HCT116 (cell line): ENCODE data around the gene KIAA0232. TPM values are rescaled to one million over a fixed set of nuclear protein-coding genes. Genes with fewer than 3 reads are reported as not detected.

Source experiments
- ATAC-seq: fragments of 200-7000 bp; cut with Tn5 transposase; 2 replicates; pipeline ENCODE4 v1.9.1; 2020; ENCODE audit warnings: mild to moderate bottlenecking, moderate library complexity
- BruUV-seq: library from RNA; stranded (reverse); fragments of 400-500 nt; replicated peaks from 2 replicates; lab custom pipeline; 2021; lab: Mats Ljungman, UMichigan
- CTCF ChIA-PET: fragments of 300-600 bp; sonication (Branson Sonifier 250); formaldehyde crosslinking; loops from one replicate; lab custom pipeline; 2021; ENCODE audit warnings: antibody characterized with exemption; lab: Charles Lee
- POLR2A ChIA-PET: fragments of 300-600, 350-600 bp; sonication (Branson Sonifier 250); formaldehyde crosslinking; loops from one replicate; lab custom pipeline; 2021; ENCODE audit warnings: antibody characterized with exemption; lab: Charles Lee
- RAD21 ChIA-PET, 2 experiments: fragments of 300-600 bp; sonication (Branson Sonifier 250); formaldehyde crosslinking; loops; one replicate each; lab custom pipeline; 2023; ENCODE audit warnings: low total read pairs in 2 of 2; ENCODE audit not compliant: uncharacterized antibody in 2 of 2, unreplicated experiment in 2 of 2, low non-redundant PET in 1 of 2; lab: Charles Lee
- DNase-seq: peaks from one replicate; pipeline ENCODE4 v3.0.0-alpha.2; 2010; ENCODE audit warnings: low read depth, low spot score
- H2AFZ ChIP-seq: fragments of 200-600 bp; shearing (Covaris generic), sonication (generic); 2 replicates; pipeline ENCODE4 v1.6.1; 2017; ENCODE audit warnings: low read depth, mixed run types, mixed read lengths, antibody characterized with exemption, low read length; ENCODE audit not compliant: poor library complexity, severe bottlenecking
- H3K27ac ChIP-seq: 2 replicates; pipeline ENCODE4 v1.5.1; 2012; ENCODE audit warnings: low read depth, low read length
- H3K27me3 ChIP-seq: fragments of 200-600 bp; sonication (generic); 2 replicates; pipeline ENCODE4 v1.6.1; 2016; ENCODE audit warnings: mixed run types, low read length, mixed read lengths; ENCODE audit not compliant: insufficient read depth
- H3K36me3 ChIP-seq, 2 experiments: fragments of 200-500 bp in 1 of 2; fragments of 200-600 bp in 1 of 2; sonication (Bioruptor generic) in 1 of 2; sonication (generic) in 1 of 2; 2 replicates each; pipeline versions ENCODE4 v1.5.1 to v1.6.1; 2014 to 2016; ENCODE audit warnings: low read length in 2 of 2, inconsistent platforms in 1 of 2, mixed read lengths in 1 of 2, mixed run types in 1 of 2; ENCODE audit not compliant: insufficient read depth in 2 of 2, control insufficient read depth in 1 of 2
- H3K4me1 ChIP-seq, 2 experiments: fragments of 200-600 bp in 1 of 2; sonication (generic) in 1 of 2; 2 replicates each; pipeline versions ENCODE4 v1.5.1 to v1.6.1; 2012 to 2017; ENCODE audit warnings: low read length in 2 of 2, inconsistent platforms in 1 of 2, mild to moderate bottlenecking in 1 of 2, mixed read lengths in 1 of 2, mixed run types in 1 of 2, moderate library complexity in 1 of 2; ENCODE audit not compliant: insufficient read depth in 2 of 2, control insufficient read depth in 1 of 2
- H3K4me2 ChIP-seq: fragments of 200-600 bp; sonication (generic); 2 replicates; pipeline ENCODE4 v1.6.1; 2017; ENCODE audit warnings: mixed run types, low read length, mixed read lengths
- H3K4me3 ChIP-seq, 2 experiments: fragments of 200-600 bp in 1 of 2; sonication (generic) in 1 of 2; replicated peaks in 1 of 2; 2 replicates each; pipeline ENCODE4 v1.5.1; 2011 to 2016; ENCODE audit warnings: low read length in 2 of 2, control low read depth in 1 of 2, low read depth in 1 of 2, mild to moderate bottlenecking in 1 of 2, mixed read lengths in 1 of 2, mixed run types in 1 of 2
- H3K79me2 ChIP-seq: fragments of 200-600 bp; sonication (generic); 2 replicates; pipeline ENCODE4 v1.6.1; 2017; ENCODE audit warnings: mild to moderate bottlenecking, mixed run types, low read length, moderate library complexity, mixed read lengths; ENCODE audit not compliant: insufficient read depth
- H3K9ac ChIP-seq: fragments of 200-600 bp; sonication (generic); 2 replicates; pipeline ENCODE4 v1.6.1; 2016; ENCODE audit warnings: low read length, mixed read lengths
- H3K9me2 ChIP-seq: fragments of 200-600 bp; sonication (generic), shearing (Covaris generic); 2 replicates; pipeline ENCODE4 v1.6.1; 2017; ENCODE audit warnings: mixed run types, mild to moderate bottlenecking, moderate library complexity; ENCODE audit not compliant: insufficient read depth
- H3K9me3 ChIP-seq, 2 experiments: fragments of 200-500 bp in 1 of 2; fragments of 200-600 bp in 1 of 2; sonication (Bioruptor generic) in 1 of 2; sonication (generic) in 1 of 2; 2 replicates each; pipeline ENCODE4 v1.6.1; 2014 to 2017; ENCODE audit warnings: low read length in 2 of 2, mixed read lengths in 2 of 2, inconsistent platforms in 1 of 2, low read depth in 1 of 2, mild to moderate bottlenecking in 1 of 2, mixed run types in 1 of 2, moderate library complexity in 1 of 2; ENCODE audit not compliant: control insufficient read depth in 1 of 2, insufficient read depth in 1 of 2
- H4K20me1 ChIP-seq: fragments of 200-600 bp; sonication (generic), shearing (Covaris generic); 2 replicates; pipeline ENCODE4 v1.6.1; 2017; ENCODE audit warnings: mixed run types, mild to moderate bottlenecking, moderate library complexity; ENCODE audit not compliant: insufficient read depth
- CBX3 ChIP-seq: IDR thresholded peaks from 2 replicates; pipeline ENCODE4 v1.6.1; 2012; ENCODE audit warnings: low read depth
- CEBPB ChIP-seq: IDR thresholded peaks from 2 replicates; pipeline ENCODE4 v1.6.1; 2012; ENCODE audit warnings: low read depth
- EGR1 ChIP-seq: IDR thresholded peaks from 2 replicates; pipeline ENCODE4 v1.6.1; 2012; ENCODE audit warnings: low read depth
- ELF1 ChIP-seq: IDR thresholded peaks from 2 replicates; pipeline ENCODE4 v1.6.1; 2012; ENCODE audit warnings: low read depth, borderline replicate concordance
- EZH2 ChIP-seq: fragments of 200-600 bp; sonication (generic); IDR thresholded peaks from 2 replicates; pipeline ENCODE4 v1.6.1; 2017; ENCODE audit warnings: antibody characterized with exemption, mixed run types
- POLR2A ChIP-seq: IDR thresholded peaks from 2 replicates; pipeline ENCODE4 v1.7.0; 2011; ENCODE audit warnings: borderline replicate concordance; ENCODE audit not compliant: insufficient read depth, insufficient read length; ENCODE audit errors: extremely low read depth
- POLR2AphosphoS5 ChIP-seq: IDR thresholded peaks from 2 replicates; pipeline ENCODE4 v1.6.1; 2011; ENCODE audit warnings: mild to moderate bottlenecking, low read depth, low read length, moderate library complexity
- SIN3A ChIP-seq: IDR thresholded peaks from 2 replicates; pipeline ENCODE4 v1.6.1; 2012; ENCODE audit warnings: low read depth
- SRF ChIP-seq: IDR thresholded peaks from 2 replicates; pipeline ENCODE4 v1.6.1; 2012; ENCODE audit warnings: low read depth
- YY1 ChIP-seq: IDR thresholded peaks from 2 replicates; pipeline ENCODE4 v1.6.1; 2011; ENCODE audit warnings: low read length, low read depth, moderate library complexity, mild to moderate bottlenecking; ENCODE audit not compliant: insufficient replicate concordance; ENCODE audit errors: extremely low read depth
- ZFX ChIP-seq: fragments of 450-650 bp; IDR thresholded peaks from 2 replicates; pipeline ENCODE4 v1.6.1; 2017
- intact Hi-C: fragments of 100-400 bp; cut with micrococcal nuclease; formaldehyde crosslinking; loops from 2 replicates; pipeline ENCODE4 v1.10.0; 2022
- total RNA-seq: library from RNA; stranded (reverse); gene quantifications from one replicate; pipeline ENCODE4 v1.2.1, GENCODE V29; 2021; ENCODE audit not compliant: unreplicated experiment
- TF ChIP-seq, protein P1 (sequence below): IDR thresholded peaks from 2 replicates; pipeline ENCODE4 v1.6.1; 2011; ENCODE audit warnings: mild to moderate bottlenecking, low read length, moderate library complexity; ENCODE audit not compliant: insufficient replicate concordance; ENCODE audit errors: extremely low read depth

The KIAA0232 gene
- total RNA-seq, 1 experiment from 2014 or later: 18.1 TPM

DNA sequence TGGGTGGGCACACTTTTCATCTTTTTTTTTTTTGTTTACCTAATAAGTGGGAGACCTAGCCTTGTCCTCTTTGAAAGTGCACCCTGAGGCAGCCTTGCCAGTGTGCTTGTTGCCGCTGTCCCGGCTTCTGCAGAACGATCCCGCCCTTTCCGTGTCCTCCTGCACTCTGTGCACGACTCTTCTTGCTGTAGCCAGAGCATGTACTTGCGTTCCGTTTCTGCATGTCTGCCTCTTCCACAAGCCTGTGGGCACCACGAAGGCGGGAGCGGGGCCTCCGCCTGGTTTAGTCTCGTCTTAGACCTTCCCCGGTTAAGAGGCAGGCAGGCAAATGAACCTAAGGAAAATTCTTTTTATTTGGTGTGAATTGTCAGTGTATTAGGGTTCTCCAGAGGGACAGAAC is 94.5 kb downstream of the KIAA0232 start:
- Histone ChIP-seq H3K79me2 (no peaks in the 10 kb centered on the region), H3K4me1 (no peaks in the 10 kb centered on the region), H3K36me3 (peaks cover 22 to 24% of the 10 kb centered on the region in 2 experiments; a peak in 3 of 4 replicates), H3K9me2 (no peaks in the 10 kb centered on the region), H3K27me3 (no peaks in the 10 kb centered on the region), H4K20me1 (no peaks in the 10 kb centered on the region), H3K4me3 (no peak overlapping the region), H3K4me2 (no peak overlapping the region), H3K9me3 (no peaks in the 10 kb centered on the region), H3K9ac (no peak overlapping the region), H3K27ac (no peak overlapping the region), H2AFZ (no peak overlapping the region)
- intact Hi-C loops: no loop called here
- TF ChIP-seq, protein P1, sequence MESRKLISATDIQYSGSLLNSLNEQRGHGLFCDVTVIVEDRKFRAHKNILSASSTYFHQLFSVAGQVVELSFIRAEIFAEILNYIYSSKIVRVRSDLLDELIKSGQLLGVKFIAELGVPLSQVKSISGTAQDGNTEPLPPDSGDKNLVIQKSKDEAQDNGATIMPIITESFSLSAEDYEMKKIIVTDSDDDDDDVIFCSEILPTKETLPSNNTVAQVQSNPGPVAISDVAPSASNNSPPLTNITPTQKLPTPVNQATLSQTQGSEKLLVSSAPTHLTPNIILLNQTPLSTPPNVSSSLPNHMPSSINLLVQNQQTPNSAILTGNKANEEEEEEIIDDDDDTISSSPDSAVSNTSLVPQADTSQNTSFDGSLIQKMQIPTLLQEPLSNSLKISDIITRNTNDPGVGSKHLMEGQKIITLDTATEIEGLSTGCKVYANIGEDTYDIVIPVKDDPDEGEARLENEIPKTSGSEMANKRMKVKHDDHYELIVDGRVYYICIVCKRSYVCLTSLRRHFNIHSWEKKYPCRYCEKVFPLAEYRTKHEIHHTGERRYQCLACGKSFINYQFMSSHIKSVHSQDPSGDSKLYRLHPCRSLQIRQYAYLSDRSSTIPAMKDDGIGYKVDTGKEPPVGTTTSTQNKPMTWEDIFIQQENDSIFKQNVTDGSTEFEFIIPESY: no peak
- TF ChIP-seq ELF1: no peak
- no peak for TF ChIP-seq EGR1
- no peak for TF ChIP-seq EZH2
- TF ChIP-seq YY1: no peak
- TF ChIP-seq ZFX: no peak
- TF ChIP-seq POLR2A: no peak
- no peak for TF ChIP-seq SIN3A
- TF ChIP-seq CEBPB: no peak
- TF ChIP-seq SRF: no peak
- TF ChIP-seq POLR2AphosphoS5: no peak
- TF ChIP-seq CBX3: no peak
- POLR2A ChIA-PET: no interaction called here
- no peak for ATAC-seq
- RAD21 ChIA-PET: no interaction called here
- no TSS peak for BruUV-seq
- DNase-seq: no peak
- CTCF ChIA-PET: no interaction called here
